Stimulated activated CD8-positive, alpha-beta memory T cell treated with anti-CD3 and anti-CD28 coated beads, Interleukin-4, amount 100 ng/mL, for 4 hours (primary cell): ENCODE results near the gene LDHAL6A.
"Not testable (repeated sequence)": the region's sequence is repeated elsewhere in the genome, so short reads cannot be mapped to it uniquely, and the experiment has no call there.

Experiments used
- DNase-seq, 2 donors: peaks; one replicate each; pipeline ENCODE4 v3.0.0-alpha.2; 2020; ENCODE audit warnings: low read depth in 2 of 2, low spot score in 1 of 2

LDHAL6A gene

DNA sequence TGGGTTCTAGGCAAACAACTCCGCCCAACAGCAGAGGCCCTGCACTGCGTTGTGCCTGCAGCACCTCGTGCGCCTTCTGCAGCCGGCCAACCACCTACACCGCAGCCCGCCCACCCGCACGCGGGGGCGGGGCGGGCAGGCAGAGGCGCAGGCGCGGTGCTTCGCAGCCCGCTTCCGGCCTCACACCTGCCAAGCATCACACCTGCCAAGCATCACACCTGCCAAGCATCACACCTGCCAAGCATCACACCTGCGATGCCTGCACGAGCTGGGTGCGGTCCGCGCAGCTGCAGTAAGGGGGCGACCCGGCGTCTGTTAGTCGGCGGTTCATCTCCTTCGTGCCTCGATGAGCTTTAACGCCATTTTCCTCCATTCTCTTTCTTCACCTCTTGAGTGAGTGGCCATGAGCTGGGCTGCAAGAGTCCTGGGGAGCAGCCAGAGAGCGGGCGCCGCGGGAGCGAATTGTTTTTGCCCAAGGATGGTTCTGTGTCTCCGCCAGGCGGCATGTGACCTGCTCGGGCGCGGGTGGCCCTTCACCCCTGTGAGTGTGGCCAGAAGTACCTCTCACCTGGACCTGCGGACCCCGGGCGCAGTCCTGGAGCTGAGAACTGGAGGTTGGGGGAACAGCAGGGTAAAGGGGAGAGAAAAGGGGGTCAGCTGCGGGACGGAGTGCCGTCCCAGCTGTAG, at the start of gene LDHAL6A:
Gene LDHAL6A, plus strand, starts transcription at position 171 of the 687 bp plus-strand sequence. CDS start 825 bp downstream, outside the sequence.
- no peak for DNase-seq

DNA sequence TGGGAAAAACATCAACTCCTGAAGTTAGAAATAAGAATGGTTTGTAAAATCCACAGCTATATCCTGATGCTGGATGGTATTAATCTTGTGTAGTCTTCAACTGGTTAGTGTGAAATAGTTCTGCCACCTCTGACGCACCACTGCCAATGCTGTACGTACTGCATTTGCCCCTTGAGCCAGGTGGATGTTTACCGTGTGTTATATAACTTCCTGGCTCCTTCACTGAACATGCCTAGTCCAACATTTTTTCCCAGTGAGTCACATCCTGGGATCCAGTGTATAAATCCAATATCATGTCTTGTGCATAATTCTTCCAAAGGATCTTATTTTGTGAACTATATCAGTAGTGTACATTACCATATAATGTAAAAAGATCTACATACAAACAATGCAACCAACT, 48.3 kb upstream of the LDHAL6A start:
- DNase-seq = not testable (repeated sequence)

DNA sequence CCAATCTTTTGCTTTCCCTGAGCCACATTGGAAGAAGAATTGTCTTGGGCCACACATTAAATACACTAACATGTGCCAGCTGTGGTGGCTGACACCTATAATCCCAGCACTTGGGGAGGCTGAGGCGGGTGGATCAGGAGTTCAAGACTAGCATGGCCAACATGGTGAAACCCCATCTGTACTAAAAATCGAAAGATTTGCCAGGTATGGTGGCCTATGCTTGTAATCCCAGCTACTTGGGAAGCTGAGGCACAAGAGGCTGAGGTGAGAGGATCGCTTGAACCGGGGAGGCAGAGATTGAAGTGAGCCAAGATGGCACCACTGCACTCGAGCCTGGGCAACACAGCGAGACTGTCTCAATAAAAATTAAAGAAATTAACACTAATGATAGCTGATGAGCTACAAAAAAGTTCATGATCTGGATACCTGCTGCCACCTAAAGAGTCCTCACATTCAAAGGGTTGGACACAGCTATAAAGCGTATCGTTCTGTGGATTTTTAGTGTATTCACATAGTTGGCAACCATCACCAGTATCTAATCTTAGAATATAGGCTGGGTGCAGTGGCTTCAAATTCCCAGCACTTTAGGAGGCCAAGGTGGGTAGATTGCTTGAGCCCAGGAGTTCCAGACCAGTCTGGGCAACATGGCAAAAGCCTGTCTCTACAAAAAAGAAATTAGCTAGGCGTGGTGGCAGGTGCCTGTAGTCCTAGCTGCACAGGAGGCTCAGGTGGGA, 46.9 kb upstream of the LDHAL6A start:
- no peak for DNase-seq

- no peak for DNase-seq
These were observed 39.2 kb upstream of the LDHAL6A start for GRCh38 chr11:18416459-18416858.

DNA sequence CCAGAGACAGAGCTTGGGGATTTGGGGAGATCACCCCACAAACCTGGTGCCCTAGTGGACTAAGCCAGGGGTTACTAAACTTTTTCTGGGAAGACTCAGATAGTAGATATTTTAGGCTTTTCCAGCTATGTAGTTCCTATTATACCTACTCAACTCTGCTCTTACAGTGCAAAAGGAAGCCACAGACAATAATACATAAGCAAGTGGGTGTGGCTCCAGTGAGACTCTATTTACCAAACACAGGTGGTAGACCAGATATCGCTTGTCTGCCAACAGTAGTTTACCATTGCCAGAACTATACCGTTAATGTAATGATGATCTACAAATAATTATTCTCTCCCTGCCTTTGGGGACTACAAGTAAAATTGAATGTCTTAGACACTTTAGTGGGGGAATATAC, 36.6 kb upstream of the LDHAL6A start:
- DNase-seq = no peak

DNA sequence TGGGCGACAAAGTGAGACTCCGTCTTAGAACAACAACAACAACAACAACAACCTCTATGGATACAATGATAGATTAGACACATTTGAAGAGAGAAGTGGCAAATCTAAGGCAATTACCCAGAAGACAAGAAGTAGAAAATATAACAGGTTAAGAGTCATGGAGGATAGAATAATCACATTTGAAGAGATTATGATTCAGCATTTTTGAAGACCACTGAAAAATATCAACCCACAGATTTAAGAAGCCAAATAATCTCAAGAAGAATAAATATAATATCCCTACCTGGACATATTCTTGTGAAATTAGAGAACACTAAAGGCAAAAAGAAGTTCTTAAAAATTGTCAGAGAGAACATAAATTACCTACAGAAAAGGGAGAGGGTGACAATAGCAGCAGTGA, 35.6 kb upstream of the LDHAL6A start:
- DNase-seq = no peak

DNA sequence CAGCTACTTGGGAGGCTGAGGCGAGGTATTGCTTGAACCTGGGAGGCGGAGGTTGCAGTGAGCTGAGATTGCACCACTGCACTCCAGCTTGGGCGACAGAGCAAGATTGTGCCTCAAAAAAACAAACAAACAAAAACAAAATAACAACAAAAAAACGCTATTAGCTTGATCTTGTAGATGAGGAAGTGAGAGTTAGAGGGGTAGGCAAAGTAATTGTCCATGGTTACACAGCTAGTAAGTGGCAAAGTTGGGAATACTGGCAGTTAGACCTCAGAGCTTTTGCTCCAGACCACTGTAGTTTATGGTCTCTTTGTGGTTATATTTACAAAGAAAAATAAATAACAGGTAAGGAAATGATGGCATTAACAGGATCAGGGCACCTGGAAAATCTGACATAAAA, 28.4 kb upstream of the LDHAL6A start:
- no peak for DNase-seq

- DNase-seq = no peak
These were observed 26.3 kb upstream of the LDHAL6A start for GRCh38 chr11:18429332-18429731.

DNA sequence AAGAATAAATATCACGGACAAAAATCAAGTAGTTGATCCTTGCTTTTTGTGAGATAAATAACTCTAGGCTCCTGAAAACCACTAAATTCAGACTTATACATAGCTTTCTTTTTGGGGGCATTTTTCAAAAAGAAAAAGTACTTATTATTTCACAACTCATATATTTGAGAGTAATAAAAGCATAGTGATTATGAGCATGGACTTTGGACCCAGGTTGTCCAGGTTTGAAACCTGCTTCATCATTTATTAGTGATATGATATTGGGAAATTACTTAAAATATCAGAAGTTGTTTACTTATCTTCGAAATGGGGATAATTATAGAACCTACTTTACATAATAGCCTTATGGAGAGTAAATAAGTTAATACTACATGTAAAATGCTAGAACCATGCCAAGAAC, 17.0 kb upstream of the LDHAL6A start:
- DNase-seq = no peak

DNA sequence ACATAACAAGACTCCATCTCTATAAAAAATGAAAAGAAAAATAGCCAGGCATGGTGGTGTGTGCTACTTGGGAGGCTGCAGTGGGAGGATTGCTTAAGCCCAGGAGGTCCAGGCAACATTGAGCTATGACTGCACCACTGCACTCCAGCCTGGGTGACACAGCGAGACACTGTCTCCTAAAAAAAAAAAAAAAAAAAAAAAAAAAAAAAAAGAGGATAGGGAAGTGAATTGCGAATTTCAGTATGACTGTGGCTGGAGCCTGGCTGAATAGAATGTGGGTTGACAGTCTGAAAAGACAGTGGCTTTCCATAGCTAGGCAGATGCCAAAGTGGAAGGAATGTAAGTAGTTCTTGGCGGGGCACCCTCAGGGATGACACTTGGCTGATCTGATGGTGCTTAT, 6.4 kb upstream of the LDHAL6A start:
- DNase-seq = no peak

DNA sequence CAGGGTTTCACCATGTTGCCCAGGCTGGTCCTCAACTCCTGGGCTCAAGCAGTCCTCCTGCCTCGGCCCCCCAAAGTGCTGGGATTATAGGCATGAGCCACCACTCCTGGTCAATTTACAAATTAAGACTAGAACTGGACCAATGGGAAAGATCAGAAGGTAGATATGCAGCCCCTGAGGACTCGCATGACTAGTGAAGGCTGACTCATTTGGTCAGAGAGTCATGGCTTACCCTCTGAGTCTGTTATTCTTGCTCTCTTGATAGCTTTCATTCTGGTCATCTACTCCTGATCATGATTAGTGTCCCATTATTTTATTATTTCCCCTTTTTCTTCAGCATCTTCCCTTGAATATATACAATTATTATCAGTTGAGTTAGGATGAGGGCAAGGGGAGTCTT, 2.7 kb upstream of the LDHAL6A start:
- no peak for DNase-seq

GRCh38 chr11:18457450-18457849, 1.8 kb downstream of the LDHAL6A start:
- DNase-seq = no peak

DNA sequence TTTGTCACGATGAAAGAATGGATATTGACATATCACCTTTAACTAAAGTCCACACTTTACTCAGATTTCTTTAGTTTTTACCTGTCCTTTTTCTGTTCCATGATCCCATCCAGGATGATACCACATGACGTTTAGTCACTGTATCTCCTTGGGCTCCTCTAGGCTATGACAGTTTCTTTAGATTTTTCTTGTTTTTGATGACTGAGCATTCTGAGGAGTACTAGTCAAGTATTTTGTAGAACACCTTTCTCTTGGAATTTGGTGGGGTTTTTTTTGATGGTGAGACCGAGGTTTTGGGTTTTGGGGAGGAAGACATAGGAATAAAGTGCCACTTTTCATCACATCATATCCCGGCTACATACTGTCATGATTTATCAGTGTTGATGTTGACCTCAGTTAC, 4.0 kb downstream of the LDHAL6A start:
- no peak for DNase-seq

DNA sequence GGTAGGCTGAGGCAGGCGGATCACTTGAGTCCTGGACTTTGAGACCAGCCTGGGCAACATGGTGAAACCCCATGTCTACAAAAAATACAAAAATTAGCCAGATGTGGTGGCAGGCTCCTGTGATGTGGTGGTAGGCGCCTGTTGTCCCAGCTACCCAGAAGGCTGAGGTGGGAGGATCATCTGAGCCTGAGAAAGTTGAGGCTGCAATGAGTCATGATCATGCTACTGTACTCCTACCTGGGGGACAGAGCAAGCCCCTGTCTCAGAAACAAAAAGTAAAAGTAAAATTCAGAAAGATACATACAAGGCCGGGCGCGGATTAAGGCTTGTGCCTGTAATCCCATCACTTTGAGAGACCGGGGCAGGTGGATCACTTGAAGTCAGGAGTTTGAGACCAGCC, 6.3 kb downstream of the LDHAL6A start:
- no peak for DNase-seq

DNA sequence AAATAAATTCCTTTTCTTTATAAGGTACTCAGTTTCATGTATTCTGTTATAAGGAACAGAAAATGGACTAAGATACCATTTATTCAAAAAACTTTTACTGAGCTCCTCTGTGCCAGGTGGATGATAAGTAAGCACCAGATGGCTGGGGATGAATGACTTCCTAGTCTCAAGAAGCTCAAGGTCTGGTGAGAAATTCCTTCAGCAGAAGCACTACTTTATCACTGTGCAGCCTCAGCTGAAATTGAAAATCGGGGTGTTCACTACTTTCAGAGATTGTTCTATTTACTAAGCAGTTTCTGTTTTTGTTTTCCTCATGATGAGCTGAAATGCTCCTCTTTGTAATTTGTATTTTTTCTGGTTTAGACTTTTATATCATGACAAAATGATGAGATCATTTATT, 7.8 kb downstream of the LDHAL6A start:
- no peak for DNase-seq

- no peak for DNase-seq
These were observed 10.7 kb downstream of the LDHAL6A start for GRCh38 chr11:18466402-18466801.

- DNase-seq = no peak
These were observed 12.4 kb downstream of the LDHAL6A start for GRCh38 chr11:18468059-18468458.

GRCh38 chr11:18468961-18469360, 13.3 kb downstream of the LDHAL6A start:
- DNase-seq = no peak

GRCh38 chr11:18471995-18472394, 16.3 kb downstream of the LDHAL6A start:
- DNase-seq = no peak

DNA sequence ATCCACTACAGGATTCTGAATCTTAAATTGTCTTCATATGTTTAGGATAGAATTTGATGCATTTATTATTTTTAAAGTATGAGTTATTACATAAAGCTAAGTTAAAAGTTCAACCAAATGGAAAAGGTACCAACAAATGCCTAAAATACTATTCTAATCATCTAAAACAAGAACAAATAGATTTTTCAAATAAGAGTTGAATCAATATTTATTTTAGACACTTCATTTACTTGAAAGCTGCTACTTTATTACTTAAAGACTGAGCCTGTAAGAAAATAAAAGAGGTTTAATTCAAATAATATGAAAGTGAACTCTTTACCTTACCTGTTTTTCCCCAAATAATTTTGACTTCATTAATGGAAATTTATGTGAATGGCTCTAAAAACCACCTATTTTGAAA, 16.9 kb downstream of the LDHAL6A start:
- DNase-seq = no peak

- no peak for DNase-seq
These were observed 23.4 kb downstream of the LDHAL6A start for GRCh38 chr11:18479063-18479462.

- no peak for DNase-seq
These were observed 30.4 kb downstream of the LDHAL6A start for GRCh38 chr11:18485913-18486528.
